GM21381 (cell line): ENCODE results near the gene CLPTM1L.
"Not testable (repeated sequence)": the region's sequence is repeated elsewhere in the genome, so short reads cannot be mapped to it uniquely, and the experiment has no call there.

Experiments
- ATAC-seq: cut with Tn5 transposase; IDR thresholded peaks from one replicate; pipeline ENCODE4 v1.9.1; 2021; ENCODE audit warnings: mild to moderate bottlenecking, moderate library complexity; ENCODE audit not compliant: unreplicated experiment

Gene CLPTM1L

GRCh38 chr5:1362242-1363015 lies 17.5 kb upstream of the CLPTM1L start:
- ATAC-seq, result no peak

GRCh38 chr5:1360861-1361260 lies 16.0 kb upstream of the CLPTM1L start:
- no peak for ATAC-seq

- not testable (repeated sequence) for ATAC-seq
These were observed 15.5 kb upstream of the CLPTM1L start for GRCh38 chr5:1360367-1360766.

GRCh38 chr5:1359713-1360112 lies 14.8 kb upstream of the CLPTM1L start:
- no peak for ATAC-seq

GRCh38 chr5:1359031-1359645 lies 14.2 kb upstream of the CLPTM1L start:
- ATAC-seq, result no peak

GRCh38 chr5:1358726-1359025 lies 13.8 kb upstream of the CLPTM1L start:
- no peak for ATAC-seq

- no peak for ATAC-seq
These were observed 13.2 kb upstream of the CLPTM1L start for GRCh38 chr5:1357946-1358725.

- ATAC-seq, result no peak
These were observed 12.2 kb upstream of the CLPTM1L start for GRCh38 chr5:1356873-1357787.

- ATAC-seq, result no peak
These were observed 9.7 kb upstream of the CLPTM1L start for GRCh38 chr5:1354576-1354975.

GRCh38 chr5:1352231-1353219 lies 7.6 kb upstream of the CLPTM1L start:
- ATAC-seq, result no peak

- ATAC-seq, result no peak
These were observed 6.3 kb upstream of the CLPTM1L start for GRCh38 chr5:1351156-1351555.

GRCh38 chr5:1349246-1349645 lies 4.3 kb upstream of the CLPTM1L start:
- no peak for ATAC-seq

- no peak for ATAC-seq
These were observed 4.0 kb upstream of the CLPTM1L start for GRCh38 chr5:1348986-1349245.

- ATAC-seq, result no peak
These were observed 2.7 kb upstream of the CLPTM1L start for GRCh38 chr5:1347571-1347970.

- ATAC-seq, result no peak
These were observed 1.9 kb upstream of the CLPTM1L start for GRCh38 chr5:1346627-1347440.

GRCh38 chr5:1345876-1346626 lies 1.2 kb upstream of the CLPTM1L start:
- ATAC-seq, result no peak

GRCh38 chr5:1343931-1344901 lies 683 bp downstream of the CLPTM1L start:
- peak; percentile 7 for ATAC-seq
